ENCODE measurements around the gene NYAP2.

DNA sequence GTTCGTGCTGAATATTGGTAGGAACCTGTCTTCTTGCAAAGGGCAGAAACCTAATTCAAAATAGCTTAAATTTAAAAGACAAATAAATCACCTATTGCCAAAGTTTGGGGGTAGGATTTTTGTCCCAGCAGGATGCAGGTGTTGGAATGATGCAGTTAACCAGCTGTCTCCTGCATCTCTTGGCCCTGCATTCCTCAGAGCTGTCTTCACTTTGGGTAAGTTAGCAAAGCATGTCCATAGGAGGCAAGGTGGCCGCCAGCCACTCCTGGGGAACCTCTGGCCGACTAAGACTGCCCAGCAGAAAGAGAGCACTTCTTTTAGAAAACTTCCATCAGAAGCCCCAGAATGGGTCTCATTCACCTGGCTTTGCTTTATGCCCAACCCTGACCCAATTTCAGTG lies 20.5 kb upstream of the NYAP2 start:
- no peak for TF ChIP-seq CTCF (IDR thresholded peaks at IDR 0.05)
- TF ChIP-seq POLR2A (IDR thresholded peaks at IDR 0.05) = no peak

All from Peyer's patch (tissue), 4 donors.